GM12878 (cell line): ENCODE measurements around the gene ZAR1L. TPM values are rescaled to one million over a fixed set of nuclear protein-coding genes. Genes with fewer than 3 reads are reported as not detected.

Source experiments
- ATAC-seq: fragments of 200-7000 bp; cut with Tn5 transposase; 3 replicates; pipeline ENCODE4 v1.9.1; 2020; ENCODE audit warnings: mild to moderate bottlenecking, moderate library complexity
- BruUV-seq: library from RNA; stranded (reverse); fragments of 400-500 nt; replicated peaks from 2 replicates; lab custom pipeline; 2021; lab: Mats Ljungman, UMichigan
- CTCF ChIA-PET: fragments of 300-600 bp; sonication (Branson Sonifier 250); formaldehyde crosslinking; extraction: SDS; loops from one replicate; lab custom pipeline; 2021; ENCODE audit warnings: inconsistent platforms; lab: Yijun Ruan, JAX
- POLR2A ChIA-PET: fragments of 350-600 bp; formaldehyde crosslinking; extraction: SDS; loops from one replicate; lab custom pipeline; 2021; ENCODE audit warnings: inconsistent platforms; lab: Charles Lee
- RAD21 ChIA-PET: fragments of 300-600 bp; sonication (Branson Sonifier 250); formaldehyde crosslinking; loops from one replicate; lab custom pipeline; 2023; ENCODE audit warnings: antibody characterized with exemption; ENCODE audit not compliant: unreplicated experiment; lab: Charles Lee
- SMC1A ChIA-PET: fragments of 300-600 bp; sonication (Branson Sonifier 250); formaldehyde crosslinking; loops from one replicate; lab custom pipeline; 2023; ENCODE audit not compliant: unreplicated experiment, uncharacterized antibody; lab: Charles Lee
- DNase-seq: peaks from one replicate; pipeline ENCODE4 v3.0.0-alpha.2; 2011; ENCODE audit warnings: low read depth, low spot score
- FAIRE-seq: peaks from 3 replicates; lab custom pipeline; 2011; peaks lifted over from hg19 to GRCh38; lab: Jason Lieb, UNC
- H2AFZ ChIP-seq: 2 replicates; pipeline ENCODE4 v1.6.0; 2011; ENCODE audit warnings: low read depth, low read length, control low read depth; ENCODE audit not compliant: control insufficient read depth
- H3K27ac ChIP-seq: 2 replicates; pipeline ENCODE4 v1.5.1; 2011; ENCODE audit warnings: control low read depth; ENCODE audit not compliant: control insufficient read depth, insufficient read depth
- H3K27me3 ChIP-seq, 2 experiments: replicated peaks in 1 of 2; 2 replicates each; pipeline versions ENCODE4 v1.6.0 to v1.6.1; 2011; ENCODE audit warnings: low read length in 1 of 2; ENCODE audit not compliant: control insufficient read depth in 2 of 2, insufficient read depth in 2 of 2
- H3K36me3 ChIP-seq, 2 experiments: 2 replicates each; pipeline ENCODE4 v1.5.1; 2011; ENCODE audit warnings: low read length in 1 of 2; ENCODE audit not compliant: control insufficient read depth in 2 of 2, insufficient read depth in 2 of 2
- H3K4me1 ChIP-seq: 2 replicates; pipeline ENCODE4 v1.6.1; 2011; ENCODE audit warnings: mild to moderate bottlenecking, low read length, moderate library complexity, mixed read lengths; ENCODE audit not compliant: control insufficient read depth, insufficient read depth
- H3K4me2 ChIP-seq: 2 replicates; pipeline ENCODE4 v1.6.0; 2011; ENCODE audit warnings: control low read depth; ENCODE audit not compliant: control insufficient read depth, insufficient read depth
- H3K4me3 ChIP-seq: fragments of 200-600 bp; sonication (generic); 2 replicates; pipeline ENCODE4 v1.5.1; 2016
- H3K79me2 ChIP-seq: 2 replicates; pipeline ENCODE4 v1.6.0; 2011; ENCODE audit warnings: low read length; ENCODE audit not compliant: control insufficient read depth, insufficient read depth
- H3K9ac ChIP-seq: 2 replicates; pipeline ENCODE4 v1.8.0; 2011; ENCODE audit warnings: low read length, control low read depth, mixed read lengths; ENCODE audit not compliant: control insufficient read depth, insufficient read depth
- H3K9me3 ChIP-seq: replicated peaks from 3 replicates; pipeline ENCODE4 v1.5.1; 2011; ENCODE audit warnings: mild to moderate bottlenecking, low read length; ENCODE audit not compliant: control insufficient read depth, insufficient read depth
- H4K20me1 ChIP-seq: 2 replicates; pipeline ENCODE4 v1.6.0; 2011; ENCODE audit not compliant: control insufficient read depth, insufficient read depth
- EP300 ChIP-seq, 2 experiments: fragments of 150-350 bp in 1 of 2; IDR thresholded peaks; 2 replicates each; pipeline ENCODE4 v1.6.1; 2011 to 2012; ENCODE audit warnings: low read depth in 2 of 2, low read length in 2 of 2, borderline replicate concordance in 1 of 2, improper control_type of control experiment in 1 of 2, inconsistent platforms in 1 of 2; ENCODE audit not compliant: control insufficient read depth in 1 of 2
- IRF3 ChIP-seq: fragments of 450-650 bp; IDR thresholded peaks from 2 replicates; pipeline ENCODE4 v1.6.1; 2014; ENCODE audit warnings: mild to moderate bottlenecking
- SIX5 ChIP-seq: IDR thresholded peaks from 2 replicates; pipeline ENCODE4 v1.6.1; 2011; ENCODE audit warnings: mild to moderate bottlenecking, low read depth, low read length, moderate library complexity; ENCODE audit not compliant: severe bottlenecking
- SMAD5 ChIP-seq: IDR thresholded peaks from 2 replicates; pipeline ENCODE4 v1.6.1; 2016; ENCODE audit warnings: antibody characterized with exemption, low read depth
- WGBS: methylation state at CpG from one replicate; pipeline ENCODE4 v1.1.6; 2016; ENCODE audit warnings: low lambda C conversion rate; ENCODE audit not compliant: insufficient replicate concordance, insufficient coverage; ENCODE audit errors: missing lambda C conversion rate; 5-methylcytosine and 5-hydroxymethylcytosine counted together
- in situ Hi-C: fragments of 300-500 bp; cut with MboI; formaldehyde crosslinking; loops from 9 replicates; pipeline ENCODE4 v1.14.3; 2018; ENCODE audit warnings: mixed read lengths
- intact Hi-C: fragments of 100-400 bp; cut with micrococcal nuclease; formaldehyde crosslinking; loops from one replicate; pipeline ENCODE4 v1.14.2; 2022; ENCODE audit not compliant: unreplicated experiment
- polyA plus RNA-seq, 11 experiments: library from polyadenylated mRNA; depleted of rRNA in 4 of 11; unstranded in 6 of 11; stranded (reverse) in 5 of 11; fragments of >200 nt; fragmentation: Nextera tagmentation in 4 of 11; fragmentation: Illumina TruSeq in 1 of 11; extraction: Ambion mirVana in 4 of 11; extraction: Trizol in 1 of 11; gene quantifications; 1 replicate in 1 of 11; 2 replicates in 10 of 11; pipeline versions ENCODE4 v1.2.1 to v1.2.3, GENCODE V29; 2011 to 2016; ENCODE audit warnings: inconsistent platforms in 2 of 11, missing spikeins in 2 of 11, low read depth in 1 of 11
- total RNA-seq, 4 experiments: library from RNA; depleted of rRNA in 3 of 4; stranded (reverse); fragments of >200 nt in 3 of 4; fragmentation: Illumina TruSeq in 1 of 4; extraction: Trizol in 1 of 4; gene quantifications; 2 replicates each; pipeline versions ENCODE4 v1.2.1 to v1.2.3, GENCODE V29; 2013 to 2021
- TF ChIP-seq, protein P1 (sequence below), 3 experiments: IDR thresholded peaks in 2 of 3; conservative IDR thresholded peaks in 1 of 3; 2 replicates each; pipeline ENCODE4 v1.5.1; 2011; ENCODE audit warnings: low read depth in 3 of 3, low read length in 3 of 3, mild to moderate bottlenecking in 3 of 3, control low read depth in 2 of 3, moderate library complexity in 2 of 3, inconsistent platforms in 1 of 3, mixed read lengths in 1 of 3; ENCODE audit not compliant: control insufficient read depth in 2 of 3, insufficient read depth in 1 of 3; ENCODE audit errors: extremely low read depth in 1 of 3
- TF ChIP-seq, protein P2 (sequence below): IDR thresholded peaks from 2 replicates; pipeline ENCODE4 v1.6.1; 2011; ENCODE audit warnings: borderline replicate concordance, low read depth, mild to moderate bottlenecking, moderate library complexity, mixed read lengths, low read length; ENCODE audit not compliant: insufficient read depth; ENCODE audit errors: extremely low read length

Gene ZAR1L
- total and polyA plus RNA-seq, 10 of the 15 experiments (the other 5 are each of a cell fraction or from before 2014, with no cell fraction given), result 0.05 to 0.34 (median 0.17) TPM; not detected in 6

DNA sequence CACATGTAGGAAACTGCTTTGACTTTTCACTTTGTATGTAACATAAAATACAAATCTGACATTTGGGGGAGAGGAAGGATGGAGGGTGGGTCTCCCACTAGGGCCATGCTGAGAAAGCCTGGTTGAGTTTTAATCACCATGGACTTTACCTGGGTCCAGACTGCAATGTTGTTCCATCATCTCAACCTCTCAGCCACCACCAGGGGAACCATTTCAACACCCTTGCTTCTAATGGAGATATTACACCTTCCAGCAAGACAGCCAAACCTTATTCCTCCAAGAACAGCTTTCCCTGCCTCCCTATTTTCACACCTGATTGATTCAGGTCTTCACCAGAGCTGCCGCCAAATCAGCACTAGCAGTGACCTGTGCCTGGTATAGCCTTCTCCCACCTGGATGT lies 56.0 kb downstream of the ZAR1L start:
- no peaks in the 10 kb centered on the region; a peak in 1 of 4 replicates for H3K27me3 ChIP-seq
- no peaks in the 10 kb centered on the region for H3K4me1 ChIP-seq
- BruUV-seq, result no TSS peak
- no peaks in the 10 kb centered on the region for H3K79me2 ChIP-seq
- ChIA-PET CTCF (interaction anchor here (1.5 kb wide), 1 partner anchor 12 kb away, joined by 4 read pairs; no protein-coding TSS in a partner anchor), SMC1A (no interaction called here), POLR2A (no interaction called here), RAD21 (no interaction called here)
- in situ Hi-C loops (no loop called here), intact Hi-C loops (no loop called here)
- no peak overlapping the region for H3K27ac ChIP-seq
- no peak overlapping the region for H3K9ac ChIP-seq
- H4K20me1 ChIP-seq, result no peaks in the 10 kb centered on the region
- no peaks in the 10 kb centered on the region for H3K36me3 ChIP-seq
- H3K9me3 ChIP-seq, result no peaks in the 10 kb centered on the region
- TF ChIP-seq, protein P1, sequence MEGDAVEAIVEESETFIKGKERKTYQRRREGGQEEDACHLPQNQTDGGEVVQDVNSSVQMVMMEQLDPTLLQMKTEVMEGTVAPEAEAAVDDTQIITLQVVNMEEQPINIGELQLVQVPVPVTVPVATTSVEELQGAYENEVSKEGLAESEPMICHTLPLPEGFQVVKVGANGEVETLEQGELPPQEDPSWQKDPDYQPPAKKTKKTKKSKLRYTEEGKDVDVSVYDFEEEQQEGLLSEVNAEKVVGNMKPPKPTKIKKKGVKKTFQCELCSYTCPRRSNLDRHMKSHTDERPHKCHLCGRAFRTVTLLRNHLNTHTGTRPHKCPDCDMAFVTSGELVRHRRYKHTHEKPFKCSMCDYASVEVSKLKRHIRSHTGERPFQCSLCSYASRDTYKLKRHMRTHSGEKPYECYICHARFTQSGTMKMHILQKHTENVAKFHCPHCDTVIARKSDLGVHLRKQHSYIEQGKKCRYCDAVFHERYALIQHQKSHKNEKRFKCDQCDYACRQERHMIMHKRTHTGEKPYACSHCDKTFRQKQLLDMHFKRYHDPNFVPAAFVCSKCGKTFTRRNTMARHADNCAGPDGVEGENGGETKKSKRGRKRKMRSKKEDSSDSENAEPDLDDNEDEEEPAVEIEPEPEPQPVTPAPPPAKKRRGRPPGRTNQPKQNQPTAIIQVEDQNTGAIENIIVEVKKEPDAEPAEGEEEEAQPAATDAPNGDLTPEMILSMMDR (IDR thresholded peaks at IDR 0.05 in 2 of 3, conservative IDR thresholded peaks at IDR 0.05 in 1 of 3; ENCODE audit: control insufficient read depth in 2 of 3, extremely low read depth in 1 of 3, insufficient read depth in 1 of 3, low read depth in 3 of 3, low read length in 3 of 3), result peak in 2 of 3 experiments; percentile 8 to 14; a peak in 2 of 6 replicates
- TF ChIP-seq, protein P2, sequence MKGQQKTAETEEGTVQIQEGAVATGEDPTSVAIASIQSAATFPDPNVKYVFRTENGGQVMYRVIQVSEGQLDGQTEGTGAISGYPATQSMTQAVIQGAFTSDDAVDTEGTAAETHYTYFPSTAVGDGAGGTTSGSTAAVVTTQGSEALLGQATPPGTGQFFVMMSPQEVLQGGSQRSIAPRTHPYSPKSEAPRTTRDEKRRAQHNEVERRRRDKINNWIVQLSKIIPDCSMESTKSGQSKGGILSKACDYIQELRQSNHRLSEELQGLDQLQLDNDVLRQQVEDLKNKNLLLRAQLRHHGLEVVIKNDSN, result no peak
- no peak overlapping the region for H3K4me3 ChIP-seq
- DNase-seq (no peak), FAIRE-seq (no peak), ATAC-seq (peak; percentile 51; the same call in 2 of the 3 replicates)
- no peak overlapping the region for H2AFZ ChIP-seq
- WGBS, result 100% methylated on average over 1 of the region's 1 CpG
- H3K4me2 ChIP-seq, result no peak overlapping the region

DNA sequence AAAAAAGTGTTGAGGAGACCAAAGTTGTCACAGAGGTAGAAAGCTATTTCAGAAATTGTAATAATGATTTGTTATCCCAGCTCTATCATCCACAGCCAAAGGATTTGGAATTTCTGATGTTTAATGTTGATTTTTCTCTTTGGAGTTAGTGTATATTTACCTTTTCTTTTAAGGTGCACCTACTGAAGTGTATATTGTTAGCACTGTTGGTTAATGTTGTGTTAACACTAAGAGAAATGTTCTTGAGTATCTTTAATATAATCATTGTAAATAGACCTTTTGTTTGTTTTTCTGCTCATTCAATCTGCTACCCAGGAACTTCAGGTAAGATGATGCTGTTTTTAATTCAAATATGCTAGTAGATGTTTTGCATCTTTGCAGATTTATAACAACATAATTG lies 57.5 kb downstream of the ZAR1L start:
- H3K36me3 ChIP-seq, result no peaks in the 10 kb centered on the region
- no peak for DNase-seq
- TF ChIP-seq EP300 (IDR thresholded peaks at IDR 0.05; ENCODE audit: borderline replicate concordance in 1 of 2, control insufficient read depth in 1 of 2, low read depth in 2 of 2, low read length in 2 of 2) (no peak), SIX5 (no peak), IRF3 (no peak), SMAD5 (no peak)
- no peak overlapping the region for H2AFZ ChIP-seq
- in situ Hi-C loops, result no loop called here
- no peak for FAIRE-seq
- ATAC-seq, result no peak
- H3K9ac ChIP-seq, result no peak overlapping the region
- POLR2A ChIA-PET, result no interaction called here
- RAD21 ChIA-PET, result no interaction called here
- no TSS peak for BruUV-seq
- no peaks in the 10 kb centered on the region; a peak in 1 of 4 replicates for H3K27me3 ChIP-seq
- H3K4me2 ChIP-seq, result no peak overlapping the region
- H4K20me1 ChIP-seq, result no peaks in the 10 kb centered on the region
- H3K27ac ChIP-seq, result no peak overlapping the region
- H3K4me1 ChIP-seq, result no peaks in the 10 kb centered on the region
- CTCF ChIA-PET, result interaction anchor here (1.7 kb wide), 1 partner anchor 12 kb away, joined by 3 read pairs; no protein-coding TSS in a partner anchor
- SMC1A ChIA-PET, result no interaction called here
- intact Hi-C loops, result no loop called here
- H3K79me2 ChIP-seq, result no peaks in the 10 kb centered on the region
- no peak overlapping the region for H3K4me3 ChIP-seq
- no peaks in the 10 kb centered on the region for H3K9me3 ChIP-seq
